Spleen (tissue), 11 donors: ENCODE data around the gene GMCL2. TPM values are rescaled to one million over a fixed set of nuclear protein-coding genes. Genes with fewer than 3 reads are reported as not detected.

ENCODE experiments used
- DNase-seq: peaks from one replicate; pipeline ENCODE4 v3.0.0-alpha.2; 2020
- H3K27ac ChIP-seq, 8 donors: fragments of 200-600 bp; sonication (generic) in 7 of 8; 1 replicate in 4 of 8; 2 replicates in 4 of 8; pipeline versions ENCODE4 v1.5.0 to v1.8.0; 2016 to 2021; ENCODE audit warnings: inconsistent platforms in 4 of 8, mild to moderate bottlenecking in 4 of 8, moderate library complexity in 1 of 8
- H3K27me3 ChIP-seq, 7 donors: fragments of 200-600 bp; sonication (generic) in 6 of 7; replicated peaks in 1 of 7; 1 replicate in 4 of 7; 2 replicates in 3 of 7; pipeline versions ENCODE4 v1.5.0 to v1.8.0; 2016 to 2021; ENCODE audit warnings: inconsistent platforms in 3 of 7, mild to moderate bottlenecking in 1 of 7
- H3K36me3 ChIP-seq, 6 donors: fragments of 200-600 bp; sonication (generic) in 5 of 6; 1 replicate in 4 of 6; 2 replicates in 2 of 6; pipeline versions ENCODE4 v1.5.0 to v1.8.0; 2016 to 2021; ENCODE audit warnings: inconsistent platforms in 2 of 6
- H3K4me1 ChIP-seq, 6 donors: fragments of 200-600 bp; sonication (generic) in 5 of 6; 1 replicate in 3 of 6; 2 replicates in 3 of 6; pipeline versions ENCODE4 v1.5.0 to v1.8.0; 2016 to 2021; ENCODE audit warnings: inconsistent platforms in 3 of 6
- H3K4me3 ChIP-seq, 8 donors: fragments of 200-600 bp; sonication (generic) in 7 of 8; 1 replicate in 4 of 8; 2 replicates in 4 of 8; pipeline versions ENCODE4 v1.5.0 to v1.8.0; 2016 to 2021; ENCODE audit warnings: inconsistent platforms in 4 of 8, mild to moderate bottlenecking in 4 of 8, moderate library complexity in 2 of 8
- H3K9me3 ChIP-seq, 8 donors: fragments of 200-600 bp; sonication (generic) in 7 of 8; 1 replicate in 4 of 8; 2 replicates in 4 of 8; pipeline versions ENCODE4 v1.5.0 to v1.8.0; 2016 to 2021; ENCODE audit warnings: inconsistent platforms in 4 of 8
- CTCF ChIP-seq, 11 experiments: fragments of 200-600 bp in 7 of 11; fragments of 450-650 bp in 4 of 11; sonication (generic) in 4 of 11; IDR thresholded peaks in 8 of 11; conservative IDR thresholded peaks in 3 of 11; 1 replicate in 7 of 11; 2 replicates in 4 of 11; pipeline versions ENCODE4 v1.4.0 to v1.8.0; 2016 to 2021; ENCODE audit warnings: antibody characterized with exemption in 11 of 11, inconsistent platforms in 4 of 11, mild to moderate bottlenecking in 1 of 11
- POLR2A ChIP-seq, 3 donors: fragments of 450-650 bp; IDR thresholded peaks; one replicate each; pipeline ENCODE4 v1.5.1; 2017; ENCODE audit warnings: antibody characterized with exemption in 3 of 3, mild to moderate bottlenecking in 1 of 3
- POLR2AphosphoS5 ChIP-seq, 3 donors: sonication (generic); formaldehyde crosslinking; IDR thresholded peaks; one replicate each; pipeline ENCODE4 v1.5.1; 2017; ENCODE audit warnings: antibody characterized with exemption in 3 of 3
- WGBS, 5 donors: extraction: QIAGEN DNeasy Blood & Tissue Kit in 3 of 5; methylation state at CpG; one replicate each; pipeline versions ENCODE4 v1.1.5 to v1.1.7; 2013 to 2018; 5-methylcytosine and 5-hydroxymethylcytosine counted together
- intact Hi-C: fragments of 100-400 bp; cut with DNase I; formaldehyde crosslinking; loops from one replicate; pipeline ENCODE4 v1.15.0; 2023; ENCODE audit warnings: low total_unique reads
- polyA plus RNA-seq, 3 donors: library from polyadenylated mRNA; stranded (reverse); fragments of 200-250 nt; gene quantifications; one replicate each; pipeline ENCODE4 v1.2.1, GENCODE V29; 2013
- total RNA-seq, 7 donors: library from RNA; depleted of rRNA in 3 of 7; stranded (reverse); fragments of >200 nt in 3 of 7; fragmentation: NEBNext Ultra II Directional in 4 of 7; extraction: Animal tissue kit (Norgen Biotek cat#: 25700) in 4 of 7; gene quantifications; one replicate each; pipeline versions ENCODE4 v1.1.0 to v1.2.1, GENCODE V29; 2016 to 2021
- donor health status: healthy with polysubstance abuse.
- donor health status: DM: no; HTN: no; CAD: no; lungs with moderate emphysema.
- donor health status: DM: no; HTN: no; CAD: no.
- donor health status: Bipolar disorder and iron deficiency.
- donor health status: healthy.
- donor health status: DM: no; HTN: no; CAD: no.
- donor health status: DM: yes; HTN: yes; CAD: no.

GMCL2 gene
- total and polyA plus RNA-seq, 10 donors = 0.03 TPM; not detected in 9

DNA sequence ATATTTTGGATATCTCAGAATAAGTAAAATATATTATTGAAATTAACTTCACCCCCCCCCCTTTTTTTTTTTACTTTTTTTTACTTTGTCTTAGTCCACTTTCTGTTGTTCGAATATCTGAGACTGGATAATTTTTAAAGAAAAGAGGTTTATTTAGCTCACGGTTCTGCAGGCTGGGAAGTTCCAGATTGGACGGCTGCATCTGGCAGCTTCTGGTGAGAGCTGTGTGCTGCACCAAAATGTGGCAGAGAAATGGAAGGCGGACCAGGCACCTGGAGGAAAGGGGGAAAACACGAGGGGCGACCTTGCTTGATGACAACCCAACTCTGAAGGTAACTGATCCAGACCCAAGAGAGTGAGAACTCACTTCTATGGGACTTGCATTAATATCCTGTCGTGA is 5.6 kb upstream of the GMCL2 start:
- intact Hi-C loops = no loop called here
- Histone ChIP-seq H3K9me3 (no peaks in the 10 kb centered on the region), H3K27ac (no peak overlapping the region), H3K4me1 (peaks cover 0 to 19% (median 8%) of the 10 kb centered on the region in 6 donors), H3K36me3 (no peaks in the 10 kb centered on the region), H3K27me3 (peaks cover 0 to 38% (median 0%) of the 10 kb centered on the region in 7 donors), H3K4me3 (no peak overlapping the region)
- DNase-seq = no peak
- WGBS, 5 donors = 89 to 92% (median 90%) methylated on average over 7 of the region's 7 CpGs
- TF ChIP-seq POLR2A (IDR thresholded peaks at IDR 0.05) (no peak), CTCF (IDR thresholded peaks at IDR 0.05 in 8 of 11, conservative IDR thresholded peaks at IDR 0.05 in 3 of 11) (no peak), POLR2AphosphoS5 (IDR thresholded peaks at IDR 0.05) (no peak)

DNA sequence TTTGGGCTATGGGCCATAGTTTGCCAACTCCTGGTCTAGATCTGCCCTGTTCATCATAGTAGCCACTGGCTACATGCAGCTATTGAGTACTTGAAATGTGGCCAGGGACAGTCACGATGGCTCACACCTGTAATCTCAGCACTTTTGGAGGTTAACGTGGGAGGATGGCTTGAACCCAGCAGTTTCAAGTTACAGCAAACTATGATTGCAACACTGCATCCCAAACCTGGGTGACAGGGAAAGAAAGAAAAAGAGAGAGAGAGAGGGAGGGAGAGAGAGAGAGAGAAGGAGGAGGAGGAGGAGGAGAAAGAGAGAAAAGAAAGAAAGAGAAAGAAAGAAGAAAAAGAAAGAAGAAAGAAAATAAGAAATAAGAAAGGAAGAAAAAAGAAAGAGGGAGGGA is 5.1 kb upstream of the GMCL2 start:
- H3K4me3 ChIP-seq = no peak overlapping the region
- no peaks in the 10 kb centered on the region for H3K36me3 ChIP-seq
- H3K4me1 ChIP-seq = peaks cover 0 to 19% (median 8%) of the 10 kb centered on the region in 6 donors
- no peak for DNase-seq
- 68 to 88% (median 80%) methylated on average over 2 of the region's 2 CpGs for WGBS, 5 donors
- H3K27me3 ChIP-seq = peaks cover 0 to 38% (median 0%) of the 10 kb centered on the region in 7 donors
- TF ChIP-seq CTCF (IDR thresholded peaks at IDR 0.05 in 8 of 11, conservative IDR thresholded peaks at IDR 0.05 in 3 of 11) (no peak), POLR2AphosphoS5 (IDR thresholded peaks at IDR 0.05) (no peak), POLR2A (IDR thresholded peaks at IDR 0.05) (no peak)
- H3K9me3 ChIP-seq = no peaks in the 10 kb centered on the region
- H3K27ac ChIP-seq = no peak overlapping the region
- intact Hi-C loops = no loop called here

- Histone ChIP-seq H3K27ac (no peak overlapping the region), H3K27me3 (peaks cover 0 to 38% (median 0%) of the 10 kb centered on the region in 7 donors), H3K4me1 (peaks cover 0 to 19% (median 8%) of the 10 kb centered on the region in 6 donors), H3K36me3 (no peaks in the 10 kb centered on the region), H3K4me3 (no peak overlapping the region), H3K9me3 (no peaks in the 10 kb centered on the region)
- WGBS, 5 donors = 74 to 89% (median 84%) methylated on average over 4 of the region's 4 CpGs
- TF ChIP-seq POLR2A (IDR thresholded peaks at IDR 0.05) (no peak), CTCF (IDR thresholded peaks at IDR 0.05 in 8 of 11, conservative IDR thresholded peaks at IDR 0.05 in 3 of 11) (no peak), POLR2AphosphoS5 (IDR thresholded peaks at IDR 0.05) (no peak)
- DNase-seq = no peak
- intact Hi-C loops = no loop called here
Observed at GRCh38 chr5:178191661-178192060, 4.5 kb upstream of the GMCL2 start.

DNA sequence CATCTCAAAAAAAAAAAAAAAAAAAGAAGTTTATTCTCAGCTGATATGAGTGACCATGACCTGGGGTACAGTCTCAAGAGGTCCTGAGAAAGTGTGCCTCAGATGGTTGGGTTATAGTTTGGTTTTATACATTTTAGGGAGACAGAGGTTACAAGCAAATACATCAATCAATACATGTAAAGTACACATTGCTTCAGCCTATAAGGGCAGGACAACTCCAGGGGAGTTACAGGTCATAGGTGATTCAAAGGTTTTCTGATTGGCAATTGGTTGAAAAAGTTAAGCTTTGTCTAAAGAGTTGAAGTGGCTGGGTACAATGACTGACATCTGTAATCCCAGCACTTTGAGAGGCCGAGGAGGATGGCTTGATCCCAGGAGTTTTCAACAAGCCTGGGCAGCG is 2.3 kb upstream of the GMCL2 start:
- intact Hi-C loops = no loop called here
- Histone ChIP-seq H3K27me3 (peaks cover 0 to 37% (median 0%) of the 10 kb centered on the region in 7 donors), H3K4me1 (peaks cover 0 to 17% (median 8%) of the 10 kb centered on the region in 6 donors), H3K36me3 (no peaks in the 10 kb centered on the region), H3K9me3 (no peaks in the 10 kb centered on the region), H3K27ac (no peak overlapping the region), H3K4me3 (no peak overlapping the region)
- TF ChIP-seq POLR2A (IDR thresholded peaks at IDR 0.05) (no peak), CTCF (IDR thresholded peaks at IDR 0.05 in 8 of 11, conservative IDR thresholded peaks at IDR 0.05 in 3 of 11) (no peak), POLR2AphosphoS5 (IDR thresholded peaks at IDR 0.05) (no peak)
- DNase-seq = no peak
- 43 to 76% (median 48%) methylated on average over 2 of the region's 2 CpGs for WGBS, 5 donors
